ENCODE results near the gene OVOL3.

- TF ChIP-seq EZH2phosphoT487 (IDR thresholded peaks at IDR 0.05; ENCODE audit: insufficient read depth, low read depth) (no peak), EZH2 (IDR thresholded peaks at IDR 0.05; ENCODE audit: insufficient read depth, poor library complexity, severe bottlenecking) (no peak)
Observed at GRCh38 chr19:36112678-36113077, 1.7 kb downstream of the OVOL3 start.
